Stomach (tissue), 4 donors: ENCODE measurements around the gene LARP1B.
"Not testable (repeated sequence)": the region's sequence is repeated elsewhere in the genome, so short reads cannot be mapped to it uniquely, and the experiment has no call there.

Experiments used
- CTCF ChIP-seq, 7 experiments: fragments of 450-650 bp in 4 of 7; fragments of 200-600 bp in 3 of 7; sonication (generic) in 3 of 7; IDR thresholded peaks; one replicate each; pipeline ENCODE4 v1.5.1; 2016 to 2019; ENCODE audit warnings: antibody characterized with exemption in 7 of 7, control low read depth in 2 of 7, mild to moderate bottlenecking in 1 of 7
- EP300 ChIP-seq: sonication (generic); formaldehyde crosslinking; IDR thresholded peaks from one replicate; pipeline ENCODE4 v1.6.1; 2017; ENCODE audit warnings: antibody characterized with exemption

GRCh38 chr4:128051229-128051628 is 9.9 kb upstream of the LARP1B start:
- not testable (repeated sequence) for TF ChIP-seq CTCF (IDR thresholded peaks at IDR 0.05); EP300
